Gastroesophageal sphincter (tissue), 3 donors: ENCODE measurements around the gene ATP11B.

Experiments used
- CTCF ChIP-seq, 4 experiments: fragments of 200-600 bp in 2 of 4; fragments of 450-650 bp in 2 of 4; sonication (generic) in 1 of 4; IDR thresholded peaks; one replicate each; pipeline ENCODE4 v1.5.1; 2017 to 2019; ENCODE audit warnings: antibody characterized with exemption in 4 of 4, mild to moderate bottlenecking in 2 of 4, moderate library complexity in 2 of 4
- POLR2AphosphoS5 ChIP-seq: sonication (generic); formaldehyde crosslinking; IDR thresholded peaks from one replicate; pipeline ENCODE4 v1.6.1; 2017; ENCODE audit warnings: antibody characterized with exemption

- TF ChIP-seq CTCF (IDR thresholded peaks at IDR 0.05) (no peak), POLR2AphosphoS5 (no peak)
Observed at GRCh38 chr3:182969277-182969676, 176.0 kb downstream of the ATP11B start.
